ENCODE data around the gene WDR72. TPM values are rescaled to one million over a fixed set of nuclear protein-coding genes. Genes with fewer than 3 reads are reported as not detected.

Gene WDR72
- total and polyA plus RNA-seq, 2 of the 8 experiments (the other 6 are each of a cell fraction or from before 2014, with no cell fraction given) = 1.2 to 1.9 TPM

DNA sequence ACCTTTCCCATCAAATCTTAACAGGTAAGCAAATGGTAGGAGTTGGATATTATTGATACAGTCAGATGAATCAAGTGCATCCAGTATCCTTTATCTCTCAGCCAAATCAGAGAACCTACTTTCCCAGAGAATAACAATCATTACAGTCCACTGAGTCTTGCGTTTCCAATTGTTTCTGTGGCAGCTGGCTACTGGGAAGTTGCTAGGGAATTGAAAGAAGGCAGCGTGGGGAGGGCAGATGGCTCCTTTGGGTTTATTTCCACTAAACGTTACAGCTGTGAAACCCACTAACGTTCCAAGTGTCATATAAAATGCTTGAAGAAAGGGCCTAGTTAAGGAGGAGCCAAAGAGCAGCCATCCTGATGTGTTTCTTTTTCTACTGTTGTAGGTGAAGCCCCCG lies 78.4 kb downstream of the WDR72 start (continued):
- no peak for TF ChIP-seq RAD21 (IDR thresholded peaks at IDR 0.05 in 1 of 2, conservative IDR thresholded peaks at IDR 0.05 in 1 of 2; ENCODE audit: low read depth in 2 of 2, low read length in 2 of 2)
- TF ChIP-seq RFX5 (IDR thresholded peaks at IDR 0.05; ENCODE audit: borderline replicate concordance, low read depth, low read length) = no peak
- TF ChIP-seq, protein P1, sequence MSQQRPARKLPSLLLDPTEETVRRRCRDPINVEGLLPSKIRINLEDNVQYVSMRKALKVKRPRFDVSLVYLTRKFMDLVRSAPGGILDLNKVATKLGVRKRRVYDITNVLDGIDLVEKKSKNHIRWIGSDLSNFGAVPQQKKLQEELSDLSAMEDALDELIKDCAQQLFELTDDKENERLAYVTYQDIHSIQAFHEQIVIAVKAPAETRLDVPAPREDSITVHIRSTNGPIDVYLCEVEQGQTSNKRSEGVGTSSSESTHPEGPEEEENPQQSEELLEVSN (IDR thresholded peaks at IDR 0.05) = no peak
